Activated CD4-positive, CD25-positive, alpha-beta regulatory T cell (primary cell): ENCODE results near the gene KCNH3.

ENCODE experiments used
- DNase-seq, 4 experiments: peaks; one replicate each; lab custom pipeline; 2025; lab: John Stamatoyannopoulos, UW

Gene KCNH3

DNA sequence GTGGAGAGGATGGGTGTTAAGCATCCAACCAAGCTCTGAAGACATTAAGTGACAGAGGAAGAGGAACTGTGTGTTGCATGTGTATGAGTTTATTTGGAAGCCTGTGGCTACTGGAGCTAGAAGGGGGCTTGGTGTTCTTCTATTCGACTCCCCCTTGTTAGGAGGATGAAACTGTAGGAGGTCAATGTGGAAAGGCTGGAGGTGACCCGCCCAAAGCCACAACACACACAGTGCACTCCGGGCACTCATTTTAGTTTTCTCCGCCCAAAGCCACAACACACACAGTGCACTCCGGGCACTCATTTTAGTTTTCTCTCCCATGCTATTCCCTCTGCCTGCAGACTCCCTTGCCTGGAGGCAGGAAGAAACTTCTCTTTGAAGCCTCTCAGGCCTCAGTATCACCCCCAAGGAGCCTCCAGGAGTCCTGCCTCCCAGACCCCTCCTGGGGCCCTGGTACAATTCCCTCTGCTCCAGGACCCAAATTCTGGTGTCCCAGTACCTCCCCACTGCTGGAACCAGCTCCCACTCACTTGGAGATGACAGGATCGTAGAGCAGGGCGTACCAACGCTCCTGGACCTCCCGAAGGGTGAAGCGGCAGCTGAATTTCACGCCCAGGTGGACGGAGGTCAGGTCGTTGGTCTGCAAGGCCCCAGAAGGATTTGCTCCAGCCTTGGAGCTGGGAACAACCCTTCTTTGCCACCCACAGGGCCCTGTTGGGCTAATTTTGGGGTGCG, 25.3 kb downstream of the KCNH3 start:
- DNase-seq, result no peak

DNA sequence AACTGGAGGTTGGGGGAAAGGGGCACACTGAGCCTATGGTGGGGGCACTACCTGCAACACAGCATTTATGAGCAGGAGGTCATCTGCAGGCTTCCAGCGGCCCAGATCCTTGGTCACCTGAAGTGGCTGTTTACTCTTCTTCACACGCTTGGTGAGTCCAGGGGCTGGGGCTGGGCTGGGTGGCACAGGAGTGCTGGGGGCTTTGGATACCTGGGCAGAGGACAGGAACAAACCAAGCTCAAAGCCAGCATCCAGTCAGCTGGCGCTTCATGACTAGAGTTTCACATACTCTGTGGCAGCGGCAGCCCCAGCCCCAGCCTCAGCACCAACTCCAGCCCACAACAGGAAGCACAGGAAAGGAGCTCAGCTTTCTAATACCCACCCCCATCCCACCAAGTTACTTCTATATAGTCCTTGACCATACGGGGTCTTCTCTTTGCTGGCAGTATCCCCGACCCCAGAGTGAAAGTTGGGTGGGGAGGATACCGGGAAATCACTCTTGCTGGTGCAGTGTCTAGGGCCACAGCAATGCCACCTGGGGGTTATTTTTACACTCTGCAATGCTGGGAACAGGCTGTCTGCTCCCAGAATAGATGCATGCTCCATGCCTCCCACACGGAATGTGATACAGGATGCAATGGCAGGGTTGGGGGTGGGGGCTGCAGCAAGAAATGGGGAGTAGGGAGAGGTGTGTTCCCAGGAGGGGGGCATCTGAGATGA, 26.0 kb downstream of the KCNH3 start:
- DNase-seq, result no peak

DNA sequence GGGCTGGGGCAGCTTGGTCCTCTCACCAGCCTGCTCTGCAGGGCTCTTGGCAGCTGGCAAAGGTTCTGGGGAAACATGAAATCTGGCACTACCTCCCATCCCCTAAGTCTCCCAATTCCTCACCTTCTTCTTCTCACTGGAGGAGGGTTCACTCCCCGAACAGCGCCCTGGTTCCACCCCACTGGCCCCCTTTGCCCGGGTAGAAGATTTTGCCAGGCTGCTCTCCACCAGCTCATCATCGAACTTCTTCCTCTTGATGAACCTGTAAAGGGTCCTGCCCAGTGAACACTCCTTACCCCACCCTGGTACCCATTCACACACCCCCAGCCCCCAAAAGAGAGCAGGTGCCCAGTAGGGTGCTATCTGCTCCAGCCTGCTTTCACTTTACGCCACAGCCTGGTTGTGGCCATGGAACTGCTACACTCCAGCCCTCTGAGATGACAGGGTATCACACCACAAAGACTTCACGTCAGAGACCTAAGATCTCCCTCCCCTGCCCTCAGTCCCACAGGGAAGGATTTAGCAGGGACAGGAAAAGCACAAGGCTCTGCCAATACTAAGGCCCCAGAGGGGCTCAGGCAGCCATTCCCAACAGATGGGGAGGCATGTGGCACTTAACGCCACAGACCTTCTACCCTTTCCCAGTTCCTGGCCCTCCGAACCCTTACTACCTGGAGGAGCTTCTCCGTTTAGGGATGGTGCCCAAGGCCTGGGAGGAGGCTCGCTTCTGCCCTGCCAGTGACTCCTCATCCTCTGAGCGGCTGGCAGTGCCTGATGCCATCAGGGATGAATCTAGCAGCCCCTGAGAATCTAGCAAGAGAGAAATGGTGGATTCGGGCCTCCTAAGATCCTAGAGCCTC, 26.8 kb downstream of the KCNH3 start:
- DNase-seq, result no peak

DNA sequence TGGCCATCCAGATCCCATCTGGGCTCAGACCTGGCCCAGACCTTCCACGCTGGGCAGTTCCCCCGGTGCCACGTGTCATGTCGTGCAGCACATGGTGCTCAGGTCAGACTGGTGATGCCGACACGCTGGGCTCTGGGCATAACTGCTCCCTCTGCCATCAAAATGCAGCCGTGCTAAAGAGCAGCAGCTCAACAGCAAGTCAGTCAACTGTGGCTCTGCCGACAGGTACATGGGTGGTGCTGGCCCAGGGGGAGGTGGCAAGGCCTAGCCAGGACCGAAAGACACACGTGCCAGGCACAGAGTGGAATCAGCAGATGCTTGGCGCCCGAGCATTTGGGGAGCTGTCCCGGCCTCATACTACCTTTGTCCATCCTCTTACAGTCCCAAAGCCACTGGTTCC, 27.5 kb downstream of the KCNH3 start:
- DNase-seq, result no peak

DNA sequence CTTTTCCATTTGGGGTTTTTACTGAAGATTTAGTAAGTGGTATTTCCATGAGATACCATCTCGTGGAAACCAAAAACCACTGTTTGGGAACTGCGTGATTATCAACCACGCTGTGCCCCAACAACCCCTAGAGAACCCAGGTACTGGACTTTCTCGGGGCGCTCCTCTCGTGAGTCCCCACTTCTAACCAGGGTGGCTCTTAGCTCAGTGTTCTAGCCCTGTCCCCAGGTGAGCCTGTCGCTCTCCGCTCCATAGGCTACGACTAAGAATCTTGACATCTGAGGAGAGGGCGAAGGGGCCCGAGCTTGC, 28.4 kb downstream of the KCNH3 start:
- no peak for DNase-seq

DNA sequence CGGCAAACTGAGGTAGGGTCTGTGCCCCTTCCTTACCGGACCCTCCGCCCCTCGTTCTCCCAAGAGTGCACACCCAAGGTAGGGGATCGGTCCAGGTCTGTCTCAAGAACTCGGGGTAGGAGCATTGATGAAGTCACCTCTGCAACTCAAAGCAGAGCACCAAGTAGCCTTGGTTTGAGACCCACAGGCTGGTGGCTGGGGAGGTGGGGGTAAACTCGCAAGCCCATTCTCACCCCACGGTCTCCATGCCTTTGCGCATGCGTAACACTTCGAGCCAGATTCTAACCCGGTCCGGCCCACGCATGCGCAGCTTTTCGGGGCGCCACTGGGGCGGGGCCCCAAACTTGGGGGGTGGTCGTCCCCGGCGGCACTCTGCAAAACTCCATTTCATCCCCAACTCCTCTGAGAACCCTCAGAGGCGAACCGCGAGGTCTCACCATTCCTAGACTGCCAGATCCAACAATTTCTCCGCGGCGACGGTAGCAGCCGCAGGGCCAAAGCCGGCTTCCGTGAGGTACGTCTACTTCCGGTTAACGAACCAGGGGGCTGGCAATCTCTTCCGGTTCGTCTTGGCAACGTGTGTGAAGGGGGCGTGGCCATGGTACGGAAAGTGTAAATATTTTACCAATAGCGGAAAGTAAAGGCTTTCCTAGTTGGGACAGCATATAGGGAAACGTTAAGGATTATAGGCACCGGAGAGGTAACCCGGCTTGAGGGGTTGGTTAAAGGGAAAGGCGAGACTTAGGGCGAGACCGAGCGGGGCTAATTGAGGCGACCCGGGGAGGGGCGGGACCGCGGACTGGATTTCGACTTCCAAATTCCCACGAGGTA, 29.0 kb downstream of the KCNH3 start, which contains the start of gene MCRS1:
TSS of gene MCRS1 (minus strand) at position 532 of the 831 bp plus-strand sequence. CDS start 1,411 bp downstream, outside the sequence.
- DNase-seq, result peak; percentile 81 to 89 (median 83)

DNA sequence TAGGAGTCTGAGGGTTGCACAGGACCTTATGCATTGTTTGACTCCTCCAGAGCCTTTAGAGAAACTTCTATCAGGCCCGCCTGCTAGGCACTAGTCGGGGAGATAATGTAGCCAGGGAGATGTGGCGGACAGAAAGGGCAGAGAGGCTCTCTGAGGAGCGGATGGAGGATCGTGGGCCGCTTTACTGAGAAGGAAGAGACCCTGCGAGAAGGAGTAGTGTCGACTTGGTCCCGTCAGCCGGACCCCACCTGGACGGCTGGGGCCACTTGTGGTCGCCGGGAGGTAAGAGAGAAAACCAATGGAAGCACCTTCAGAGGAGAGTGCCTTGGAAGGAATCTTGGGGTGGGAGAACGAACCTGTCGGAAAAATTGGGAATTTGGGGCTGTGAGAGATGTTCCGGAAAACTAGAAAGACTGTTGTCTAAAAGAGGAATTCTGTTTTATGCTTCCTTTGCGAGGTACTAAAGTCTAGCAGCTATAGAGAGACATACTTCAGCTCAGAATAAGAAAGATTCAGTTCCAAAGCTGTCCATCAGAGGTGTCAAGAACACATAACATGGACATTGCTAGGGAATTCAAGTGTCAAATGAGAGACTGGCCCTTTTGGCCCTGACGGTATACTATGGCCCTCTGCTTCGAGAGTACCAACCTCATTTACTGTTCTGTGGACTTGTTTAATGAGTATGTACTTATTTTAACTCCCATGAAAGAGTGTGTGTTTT, 29.8 kb downstream of the KCNH3 start:
- no peak for DNase-seq

DNA sequence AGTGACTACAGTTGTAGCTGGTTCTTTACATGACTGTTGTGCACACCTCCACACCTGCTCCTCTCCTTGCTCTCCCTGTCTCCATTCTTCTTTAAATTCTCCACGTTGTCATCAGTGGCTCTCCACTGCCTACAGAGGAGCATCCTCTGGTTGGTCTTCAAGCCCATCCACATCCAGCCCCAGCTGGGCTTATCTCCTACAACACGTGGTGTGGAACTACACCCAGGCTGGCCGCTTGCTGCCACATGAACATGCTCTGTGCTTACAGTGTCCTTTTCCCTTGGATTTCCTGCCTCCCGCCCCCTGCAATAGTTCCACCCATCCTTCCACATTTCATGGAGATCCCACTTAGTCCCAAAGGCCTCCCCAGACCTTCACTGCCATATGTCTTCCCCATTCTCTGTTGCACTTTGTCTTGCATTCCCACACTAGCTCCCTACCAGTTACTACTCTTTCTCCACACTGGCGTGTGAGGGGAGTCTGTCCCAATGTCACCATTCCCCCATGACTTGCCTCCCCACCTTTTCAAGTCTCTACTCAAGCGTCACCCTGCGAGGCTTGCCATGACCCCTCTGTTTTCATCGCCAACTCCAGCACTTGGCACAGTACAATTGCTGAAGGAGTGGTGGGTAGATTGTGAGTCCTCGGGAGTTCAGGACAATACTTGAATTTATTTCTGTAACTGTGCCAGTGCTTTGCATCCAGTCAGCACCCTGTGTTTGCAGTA, 38.9 kb downstream of the KCNH3 start:
- no peak for DNase-seq

DNA sequence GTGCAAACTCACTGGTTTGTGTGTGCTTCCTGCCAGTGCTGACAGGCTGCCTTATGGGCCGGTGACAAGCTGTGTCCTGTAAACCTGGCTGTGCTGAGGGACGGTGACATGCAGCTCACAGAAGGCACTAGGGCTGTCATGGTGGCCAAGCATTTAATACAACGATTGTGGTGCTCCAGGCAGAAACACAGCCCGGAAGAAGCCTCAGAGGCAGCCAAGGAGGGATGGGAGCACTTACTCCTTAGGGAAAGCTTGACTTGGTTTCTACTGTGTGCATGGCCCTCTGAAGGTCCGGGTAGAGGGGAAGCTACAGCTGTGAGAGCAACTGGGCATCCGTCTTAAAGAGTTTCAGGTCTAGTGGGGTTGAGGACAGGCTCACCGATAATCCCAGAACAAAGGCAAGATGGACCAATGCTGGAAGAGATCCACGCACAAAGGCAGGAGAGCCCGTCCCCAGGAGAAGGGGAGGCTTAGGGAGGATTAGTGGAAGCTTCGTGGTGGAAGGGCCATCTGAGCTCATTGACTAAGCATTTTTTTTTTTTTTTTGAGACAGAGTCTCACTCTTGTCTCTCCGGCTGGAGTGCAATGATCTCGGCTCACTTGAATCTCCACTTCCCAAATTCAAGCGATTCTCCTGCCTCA, 39.8 kb downstream of the KCNH3 start:
- DNase-seq, result no peak

DNA sequence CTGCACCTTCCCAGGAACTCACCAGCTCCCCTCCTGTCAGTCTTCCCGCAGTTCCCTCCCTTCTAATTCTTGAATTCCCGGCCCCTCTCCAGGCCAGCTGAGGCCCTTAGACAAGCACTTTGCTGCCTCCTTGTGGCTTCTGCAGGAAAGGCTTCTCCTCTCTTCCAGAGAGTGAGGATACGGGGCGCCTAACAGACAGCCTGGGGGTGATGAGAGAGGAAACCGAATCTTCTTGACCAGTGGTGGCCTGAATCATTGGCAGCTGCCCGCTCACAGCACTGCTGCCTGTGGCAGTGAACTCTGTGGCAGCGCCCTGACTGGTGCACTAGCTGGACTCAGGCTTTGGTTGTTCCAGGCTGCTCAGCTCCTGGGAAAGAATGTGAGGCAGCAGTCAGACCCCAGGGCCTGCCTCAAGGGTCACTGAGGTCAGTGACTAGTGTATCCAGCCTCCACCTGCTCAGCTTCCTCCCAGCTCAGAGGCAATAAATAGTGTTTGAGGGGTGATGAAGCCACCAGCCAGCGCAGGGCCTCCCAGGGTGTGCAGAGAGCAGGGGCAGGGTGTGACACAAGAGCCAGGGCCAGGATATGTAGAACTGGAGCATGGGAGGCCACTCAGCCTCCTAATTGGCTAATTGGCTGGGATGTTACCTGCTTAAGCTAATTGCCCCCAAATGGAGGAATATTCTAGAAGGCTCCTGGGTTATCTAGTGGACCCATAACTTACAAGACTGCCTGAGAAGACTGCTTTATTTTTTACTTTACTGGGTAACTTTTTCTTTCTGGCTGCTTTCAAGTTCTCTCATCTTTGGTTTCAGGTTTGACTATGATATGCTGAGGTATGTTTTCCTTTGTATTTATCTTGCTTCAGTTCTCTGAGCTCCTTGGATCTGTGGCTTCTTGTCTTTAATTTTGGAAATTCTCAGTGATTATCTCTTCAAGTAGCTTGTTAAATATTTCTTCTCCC, 42.0 kb downstream of the KCNH3 start:
- peak in 1 of 4 experiments; percentile 17 for DNase-seq

DNA sequence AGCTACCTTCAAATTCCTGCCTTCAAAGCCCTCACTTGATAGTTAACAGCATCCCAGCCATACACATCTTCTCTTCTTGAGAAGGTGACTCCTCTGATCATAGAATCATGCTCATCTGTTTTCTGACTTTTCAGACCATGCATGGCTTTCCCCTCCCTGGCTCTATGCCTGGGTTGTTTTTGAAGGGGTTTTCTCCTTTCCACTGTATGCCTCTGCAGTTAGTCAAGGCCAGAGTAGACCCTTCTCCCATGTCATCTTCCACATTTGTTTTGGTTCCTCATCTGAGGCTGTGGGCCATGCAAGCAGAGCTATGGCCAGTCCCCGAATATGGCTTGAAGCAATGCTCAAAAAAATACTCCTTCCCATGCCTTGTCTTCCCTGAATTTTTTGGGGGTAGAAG, 43.4 kb downstream of the KCNH3 start:
- DNase-seq, result no peak

DNA sequence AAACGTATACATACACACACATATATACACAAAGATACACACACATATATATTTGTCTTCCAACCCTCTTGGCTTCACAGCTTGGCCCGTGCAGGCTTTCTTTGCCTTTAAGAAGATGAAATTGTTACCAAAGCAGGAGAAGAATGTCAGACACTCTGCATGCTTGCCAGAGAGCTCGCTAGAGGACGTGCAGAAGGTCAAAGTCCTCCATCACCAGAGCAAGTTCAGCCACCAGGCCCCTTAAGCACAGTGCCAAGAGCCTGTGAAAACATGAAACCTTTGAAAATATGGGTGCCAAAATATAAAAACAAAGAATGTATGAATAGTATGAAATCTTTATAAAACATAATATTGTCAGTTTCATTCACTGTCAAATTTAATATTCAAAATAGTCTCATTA, 44.0 kb downstream of the KCNH3 start:
- no peak for DNase-seq

DNA sequence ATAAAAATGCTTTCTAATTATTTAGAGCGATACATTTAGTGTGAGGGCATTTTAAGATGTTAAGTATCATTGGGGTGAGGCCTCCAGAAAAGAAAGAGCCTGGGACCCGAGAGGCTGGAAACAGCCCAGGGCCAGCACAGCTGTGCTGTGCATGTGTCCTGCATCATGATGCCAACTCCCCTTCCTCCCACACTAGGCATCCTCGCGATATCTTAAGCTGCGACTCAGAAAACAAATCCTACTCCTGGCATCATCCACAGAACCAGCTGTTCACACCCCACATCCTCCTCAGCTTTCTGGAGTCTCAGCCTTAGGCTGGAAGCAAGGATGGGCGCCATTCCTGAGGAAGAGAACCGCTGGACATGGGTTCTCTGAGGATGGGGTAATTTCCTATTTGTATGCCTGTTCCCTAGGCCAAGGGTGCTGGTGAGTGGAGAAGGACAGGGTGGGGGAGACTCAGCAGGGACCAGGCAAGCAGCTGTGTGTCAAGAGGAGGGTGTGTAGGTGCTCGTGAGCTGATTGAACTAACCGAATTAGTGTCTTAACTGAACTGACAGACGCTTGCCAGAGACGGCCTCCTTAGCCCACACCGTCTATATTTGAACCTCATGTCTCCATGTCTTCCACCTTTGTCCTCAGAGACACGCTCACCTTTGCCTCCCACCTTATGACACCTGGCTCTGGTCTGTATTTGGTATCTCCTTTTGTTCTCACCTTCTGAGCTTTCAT, 44.7 kb downstream of the KCNH3 start:
- no peak for DNase-seq

DNA sequence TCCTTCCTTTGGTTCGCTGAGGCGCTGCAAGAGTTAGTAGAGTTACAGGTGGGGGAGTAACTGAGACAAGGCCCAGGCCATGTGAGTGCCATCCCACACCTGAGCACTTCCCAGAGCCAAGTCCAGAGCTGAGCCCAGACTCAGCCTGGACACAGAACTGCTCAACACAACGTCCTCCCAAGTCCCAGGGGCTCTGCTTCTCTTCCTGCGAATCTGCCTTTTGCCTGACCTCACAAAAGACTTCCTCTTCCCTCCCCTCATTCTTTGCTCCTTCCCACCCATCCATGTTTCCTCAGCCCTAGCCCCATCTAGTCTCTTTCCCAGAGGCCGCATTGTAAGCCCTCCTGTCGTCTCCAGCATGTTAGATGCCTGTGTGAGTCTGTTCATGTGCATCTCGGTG, 45.8 kb downstream of the KCNH3 start:
- no peak for DNase-seq

DNA sequence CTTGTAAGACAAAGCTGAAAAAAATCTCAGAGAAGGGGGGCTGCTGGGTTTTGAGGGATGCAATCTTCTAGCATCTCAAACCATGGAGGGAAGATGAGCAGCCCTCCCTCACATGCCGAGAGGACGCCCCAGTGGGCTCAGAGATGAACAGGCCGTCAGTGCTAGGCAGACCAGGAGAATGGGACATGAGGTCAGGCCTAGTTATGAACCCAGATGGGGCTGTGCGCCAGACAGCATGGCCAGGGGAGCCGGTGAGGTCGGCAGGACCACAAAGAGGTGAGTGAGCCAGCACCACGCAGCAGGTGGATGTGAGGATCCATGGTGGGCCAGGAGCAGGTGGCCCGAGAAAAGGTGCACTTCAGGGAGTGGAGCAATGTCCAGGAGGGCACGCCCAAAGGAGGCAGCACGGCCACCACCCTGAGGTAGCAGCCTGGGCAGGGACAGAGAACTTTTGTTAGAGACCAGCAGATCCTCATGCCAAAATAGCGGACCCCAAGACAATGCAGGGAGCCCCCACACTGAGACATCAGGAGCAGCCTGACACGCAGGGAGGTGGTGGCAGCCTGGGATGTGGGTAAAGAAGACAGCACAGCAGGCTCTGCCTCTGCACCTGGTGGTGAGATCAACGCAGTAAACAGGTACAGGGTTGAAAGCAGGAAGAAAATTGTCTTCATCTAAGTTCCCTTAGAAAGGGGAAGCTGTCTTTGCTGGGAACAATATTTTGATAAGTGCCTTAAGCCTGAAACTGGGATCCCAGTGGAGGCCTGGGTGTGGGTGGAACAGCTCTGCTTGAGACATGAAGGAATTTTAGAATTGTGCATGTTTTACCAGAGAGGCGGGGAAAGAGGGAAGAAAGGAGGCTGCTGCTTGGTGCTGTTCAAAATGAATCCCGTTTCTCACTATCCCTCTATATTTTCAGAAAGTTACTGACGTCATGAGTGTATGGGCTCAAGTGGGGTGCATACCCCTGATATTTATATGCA, 46.9 kb downstream of the KCNH3 start:
- DNase-seq, result no peak

DNA sequence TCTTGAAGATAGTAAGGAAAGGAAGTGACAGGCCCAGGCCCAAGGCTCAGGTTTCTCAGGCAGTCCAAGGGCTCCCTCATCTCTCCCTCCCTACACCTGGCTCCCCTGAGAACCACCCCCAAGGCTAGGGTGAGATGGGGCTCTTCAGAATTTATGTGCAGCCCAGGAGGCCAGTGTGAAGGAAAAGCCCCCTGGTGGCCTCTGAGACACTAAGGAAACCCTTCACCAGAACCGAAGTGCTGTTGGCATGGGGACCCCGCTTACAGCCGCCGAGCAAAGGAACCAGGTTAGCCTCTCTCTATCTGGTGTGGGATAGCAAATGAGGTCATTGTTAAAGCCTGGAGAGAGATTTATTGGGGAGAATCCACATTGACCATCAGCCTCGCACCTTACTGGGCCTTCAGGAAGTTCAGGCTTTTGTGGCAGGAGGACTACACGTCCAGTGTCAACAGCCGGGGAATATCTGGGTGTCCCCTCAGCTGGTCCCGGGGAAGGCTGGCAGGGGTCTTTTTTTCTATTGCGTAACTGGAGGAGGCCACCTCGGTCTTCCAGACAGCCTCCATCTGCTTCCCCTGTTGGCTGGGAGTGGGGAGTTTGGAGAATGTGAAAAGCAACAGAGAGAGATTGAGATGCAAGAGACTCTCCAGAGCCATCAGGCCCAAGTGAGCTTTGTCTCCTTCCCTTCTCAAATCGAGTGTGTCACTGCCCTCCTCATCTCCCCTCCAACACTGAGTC, 48.5 kb downstream of the KCNH3 start:
- DNase-seq, result no peak
